ENCODE measurements around the gene NEK6.
A peak's percentile ranks its signal among the peaks of the same experiment; 100 is the strongest.

NEK6 gene

GRCh38 chr9:124296796-124297550, 39.2 kb downstream of the NEK6 start:
- DNase-seq (ENCODE audit: low spot score), result no peak

DNA sequence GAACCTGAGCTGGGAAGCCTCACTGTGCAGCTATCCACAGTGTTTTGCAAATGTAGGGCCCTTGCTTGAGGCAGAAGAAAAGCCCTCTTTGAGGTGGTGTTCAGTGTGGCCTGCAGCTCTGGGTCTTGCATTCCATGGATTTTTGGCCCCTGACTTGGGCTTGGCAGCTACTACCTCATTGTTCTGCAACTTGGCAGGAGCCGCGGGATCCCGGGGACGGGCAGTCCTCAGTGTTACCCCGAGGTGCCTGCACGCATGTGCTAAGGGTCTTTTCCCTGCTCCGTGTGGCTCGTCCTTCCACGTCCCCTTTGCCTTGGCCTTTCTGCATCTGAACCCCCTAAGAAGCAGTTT, 39.8 kb downstream of the NEK6 start:
- DNase-seq (ENCODE audit: low spot score), result no peak

DNA sequence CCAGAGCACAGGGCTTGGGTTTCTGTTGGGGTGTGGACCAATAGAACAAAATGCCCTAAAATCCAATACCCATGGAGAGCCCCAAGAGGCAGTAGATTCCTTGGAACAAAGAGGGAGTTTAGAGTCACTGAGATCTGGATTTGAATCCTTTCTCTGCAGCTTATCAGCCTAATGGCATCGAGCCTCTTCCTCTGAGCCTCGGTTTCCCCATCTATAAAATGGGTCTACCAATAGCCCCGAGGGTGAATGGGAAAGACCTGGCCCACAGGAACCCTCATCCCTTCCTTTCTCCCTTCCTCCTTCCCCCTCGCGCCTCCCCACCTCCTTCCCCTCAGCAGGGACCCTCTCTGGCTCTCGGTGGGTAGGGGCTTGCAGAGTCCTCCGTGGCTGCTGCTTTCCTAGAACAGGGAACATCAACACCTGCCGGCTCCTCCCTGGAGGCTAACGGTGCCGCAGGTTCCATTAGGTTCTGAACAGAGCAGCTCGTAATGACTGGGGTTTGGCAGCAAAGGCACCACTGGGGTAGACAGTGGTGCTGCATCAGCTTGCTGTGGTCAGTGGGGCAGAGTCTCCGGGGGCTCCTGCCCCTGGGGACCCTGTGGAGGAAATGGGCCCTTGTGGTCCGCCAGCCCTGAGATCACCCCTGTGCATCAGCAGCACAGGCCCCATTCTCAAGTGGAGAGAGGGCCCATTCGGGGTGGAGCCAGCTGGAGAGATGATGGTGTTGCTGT, 40.3 kb downstream of the NEK6 start:
- no peak for DNase-seq (ENCODE audit: low spot score)

DNA sequence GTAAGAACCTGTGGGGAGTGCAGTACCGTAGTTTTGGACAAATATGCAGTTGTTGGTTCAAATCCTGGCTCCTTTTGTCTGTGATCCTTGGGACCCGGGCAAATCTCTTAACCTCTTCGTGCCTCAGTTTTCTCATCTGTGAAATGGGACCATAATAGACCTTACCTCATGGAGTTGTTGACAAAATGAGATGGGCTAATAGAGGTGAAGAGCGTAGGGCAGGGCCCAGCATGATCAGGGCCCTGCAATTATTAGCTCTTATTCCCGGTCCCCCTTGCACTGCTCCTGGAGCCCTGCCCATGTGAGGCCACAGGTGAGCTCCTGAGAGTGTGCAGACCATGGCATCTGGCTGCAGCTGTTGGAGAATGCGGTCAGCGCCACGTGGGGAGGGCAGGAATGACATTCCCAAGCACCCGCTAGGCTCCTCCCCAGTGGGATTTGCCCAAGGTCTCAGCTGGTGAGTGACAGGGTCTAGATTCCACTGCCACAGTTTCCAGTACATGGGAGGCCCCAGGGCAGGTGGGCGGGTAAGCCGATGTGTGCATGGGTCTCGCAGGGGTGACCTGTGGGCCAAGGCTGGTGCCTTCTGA, 41.0 kb downstream of the NEK6 start:
- DNase-seq (ENCODE audit: low spot score), result no peak

DNA sequence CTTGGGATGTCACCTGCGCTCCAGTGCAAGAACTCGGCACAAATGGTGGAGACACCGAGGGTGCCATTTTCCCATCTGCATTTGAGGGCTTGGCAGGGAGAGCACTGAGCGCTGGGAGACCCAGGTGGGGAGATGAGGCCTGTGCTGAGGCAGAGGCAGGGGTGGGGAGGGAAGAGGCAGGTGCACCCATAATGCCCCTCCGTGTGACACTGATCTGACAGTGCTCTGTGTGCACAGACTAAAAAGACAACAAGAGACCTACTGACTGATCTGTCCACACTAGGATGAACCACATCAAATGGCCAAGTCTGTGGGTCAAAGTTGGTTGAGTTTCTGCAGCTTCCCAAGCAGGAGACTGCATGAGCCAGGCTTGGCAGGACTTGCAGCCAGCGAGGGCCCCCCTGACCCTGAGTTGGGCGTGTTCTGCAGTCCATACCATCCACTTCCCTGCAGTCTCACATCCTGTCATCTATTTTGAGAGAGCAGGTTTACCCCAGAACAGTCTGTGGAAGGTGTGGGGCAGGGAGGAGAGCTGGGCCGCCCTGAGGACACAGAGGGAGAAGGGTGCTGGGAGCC, 41.9 kb downstream of the NEK6 start:
- DNase-seq (ENCODE audit: low spot score), result no peak

GRCh38 chr9:124300312-124300711, 42.6 kb downstream of the NEK6 start:
- DNase-seq (ENCODE audit: low spot score), result no peak

DNA sequence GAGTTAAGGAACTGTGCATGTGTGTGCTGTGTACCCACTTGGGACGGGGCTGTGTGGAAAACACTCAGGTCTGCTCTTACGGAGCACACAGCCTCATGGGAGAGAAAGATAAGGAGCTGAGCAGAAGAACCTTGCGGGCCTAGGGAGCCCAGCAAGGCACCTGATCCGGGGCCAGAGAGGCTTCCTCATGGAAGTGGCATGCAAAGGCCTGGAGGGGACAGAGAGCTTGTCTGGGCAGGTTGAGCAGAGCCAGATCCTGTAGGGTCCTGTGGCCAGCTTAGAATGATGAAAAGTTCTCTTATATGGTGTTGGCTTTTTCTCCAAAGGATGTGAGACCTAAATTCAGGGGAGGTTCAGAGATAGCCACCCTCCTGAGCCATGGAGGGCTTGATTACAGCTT, 45.2 kb downstream of the NEK6 start:
- no peak for DNase-seq (ENCODE audit: low spot score)

- no peak for DNase-seq (ENCODE audit: low spot score)
Observed at GRCh38 chr9:124303762-124304161, 46.0 kb downstream of the NEK6 start.

DNA sequence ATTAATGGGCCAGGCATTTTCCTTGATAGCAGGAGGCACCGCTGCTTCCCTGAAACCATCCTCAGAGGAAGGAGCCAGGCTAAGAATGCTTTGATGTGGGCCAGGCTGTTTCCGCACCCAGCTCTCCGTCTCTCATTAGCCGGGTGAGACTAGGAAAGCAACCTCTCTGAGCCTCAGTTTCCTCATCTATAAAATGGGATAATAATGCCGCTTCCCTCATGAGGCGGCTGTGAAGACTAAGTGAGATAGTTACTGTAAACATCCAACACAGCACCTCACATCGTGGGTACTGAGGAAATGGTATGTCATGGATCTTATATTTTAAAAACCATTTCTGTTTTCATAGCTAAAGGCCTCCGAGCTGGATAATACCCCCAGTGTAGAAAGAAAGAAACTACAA, 46.5 kb downstream of the NEK6 start:
- no peak for DNase-seq (ENCODE audit: low spot score)

DNA sequence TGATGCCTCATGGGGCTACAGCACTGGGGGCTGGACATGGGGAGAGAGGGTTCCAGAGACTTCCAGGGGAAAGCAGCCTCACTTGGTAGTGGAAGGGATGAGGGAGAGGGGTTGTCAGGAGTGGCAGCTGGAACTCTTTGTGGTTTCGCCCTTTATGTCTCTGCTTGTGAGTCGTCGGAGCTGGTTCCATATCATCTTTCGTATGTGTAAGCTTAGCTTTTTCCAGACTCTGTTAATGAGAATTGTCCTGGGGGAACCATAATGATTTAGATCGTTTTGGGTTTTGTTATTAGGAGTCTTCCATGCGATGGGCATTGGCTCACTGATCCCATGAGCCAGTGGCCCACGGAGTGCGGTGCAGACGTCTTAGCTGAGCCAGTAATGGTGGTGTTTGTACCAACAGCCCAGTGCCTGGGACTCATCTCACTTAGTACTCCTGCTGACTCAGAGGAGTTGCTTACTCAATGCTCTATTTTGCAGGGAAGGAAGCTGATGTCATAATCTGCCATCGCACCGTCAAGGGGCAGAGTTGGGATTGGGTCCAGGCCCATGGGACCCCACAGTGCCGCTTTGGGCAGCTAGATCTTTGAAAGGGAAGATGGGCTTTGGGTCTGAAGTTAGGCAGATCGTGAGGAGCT, 48.5 kb downstream of the NEK6 start:
- no peak for DNase-seq (ENCODE audit: low spot score)

DNA sequence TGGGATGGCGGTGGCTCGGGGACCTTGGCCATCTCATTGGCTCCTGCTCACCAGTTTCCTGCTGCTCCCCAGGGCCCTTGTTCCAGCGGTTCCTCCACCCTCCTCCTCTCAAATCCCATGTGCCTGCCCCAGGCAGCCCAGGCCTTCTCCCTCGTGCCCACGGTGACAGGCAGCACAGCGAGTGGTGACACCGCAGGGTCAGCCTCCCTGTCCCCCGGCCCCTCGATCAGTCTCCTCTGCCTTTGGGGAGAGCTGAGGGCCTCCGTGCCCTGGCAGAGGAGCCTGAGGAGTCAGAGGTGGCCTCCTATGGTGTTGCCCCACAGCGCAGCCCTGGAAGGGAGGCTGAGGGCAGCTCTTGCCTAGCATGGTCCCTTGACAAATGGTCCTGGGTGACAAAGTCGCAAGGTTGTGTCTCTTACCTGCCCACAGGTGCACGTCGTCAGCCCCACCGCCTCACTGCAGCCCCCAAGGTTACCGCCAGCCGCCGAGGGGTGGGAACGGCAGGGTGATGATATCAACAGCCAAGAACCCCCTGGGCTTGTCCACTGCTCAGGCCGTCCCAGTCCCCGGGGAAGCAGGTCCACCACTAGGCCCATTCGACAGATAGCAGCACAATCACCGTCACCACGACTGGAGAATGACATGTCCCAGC, 49.8 kb downstream of the NEK6 start:
- no peak for DNase-seq (ENCODE audit: low spot score)

DNA sequence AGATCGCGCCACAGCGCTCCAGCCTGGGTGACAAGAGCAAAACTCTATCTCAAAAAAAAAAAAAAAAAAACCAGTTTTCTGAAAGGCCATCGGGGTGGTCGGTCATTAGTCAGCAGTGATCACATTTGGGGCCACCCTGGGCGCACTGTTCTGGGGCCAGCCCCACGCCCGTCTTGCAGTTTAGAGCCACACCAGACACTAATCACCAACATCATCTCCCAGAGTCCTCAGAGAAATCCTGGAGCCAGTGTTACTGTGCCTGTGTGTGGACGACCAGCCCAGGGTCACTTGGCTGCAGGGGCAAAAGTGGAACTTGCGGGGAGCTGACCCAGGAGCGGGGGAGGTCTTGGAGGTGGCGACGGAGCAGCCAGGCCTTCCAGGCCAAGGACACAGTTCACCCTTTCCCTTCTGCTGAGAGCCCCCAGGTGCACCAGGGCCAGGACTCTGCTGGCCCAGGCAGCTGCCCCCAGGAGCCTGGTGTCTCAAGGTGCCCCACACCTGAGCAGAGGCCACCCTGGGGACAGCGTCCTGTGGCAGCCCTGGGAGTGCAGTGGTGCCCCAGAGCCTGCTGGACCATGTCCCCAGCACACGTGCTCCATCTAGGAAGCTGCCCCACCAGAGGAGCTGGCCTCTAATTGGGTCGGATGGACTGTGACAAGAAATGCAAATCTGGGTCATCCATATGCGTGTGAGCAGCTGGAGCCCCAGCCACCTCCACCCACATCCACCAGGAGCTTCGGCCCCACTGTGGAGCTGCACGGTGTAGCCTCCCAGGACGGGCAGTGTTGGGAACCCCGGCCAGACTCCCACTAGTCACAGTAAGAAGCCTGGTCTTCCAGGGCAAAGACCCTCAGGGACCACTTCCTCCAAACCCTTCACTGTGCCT, 51.1 kb downstream of the NEK6 start:
- DNase-seq (ENCODE audit: low spot score), result no peak

- DNase-seq (ENCODE audit: low spot score), result no peak
Observed at GRCh38 chr9:124309667-124310084, 51.9 kb downstream of the NEK6 start.

GRCh38 chr9:124311283-124311682, 53.5 kb downstream of the NEK6 start:
- no peak for DNase-seq (ENCODE audit: low spot score)

- no peak for DNase-seq (ENCODE audit: low spot score)
Observed at GRCh38 chr9:124312290-124313265, 54.8 kb downstream of the NEK6 start.

GRCh38 chr9:124313940-124314339, 56.2 kb downstream of the NEK6 start:
- no peak for DNase-seq (ENCODE audit: low spot score)

- DNase-seq (ENCODE audit: low spot score), result no peak
Observed at GRCh38 chr9:124315882-124316281, 58.1 kb downstream of the NEK6 start.

- peak; percentile 57 for DNase-seq (ENCODE audit: low spot score)
Observed at GRCh38 chr9:124320062-124320973, 62.6 kb downstream of the NEK6 start.

DNA sequence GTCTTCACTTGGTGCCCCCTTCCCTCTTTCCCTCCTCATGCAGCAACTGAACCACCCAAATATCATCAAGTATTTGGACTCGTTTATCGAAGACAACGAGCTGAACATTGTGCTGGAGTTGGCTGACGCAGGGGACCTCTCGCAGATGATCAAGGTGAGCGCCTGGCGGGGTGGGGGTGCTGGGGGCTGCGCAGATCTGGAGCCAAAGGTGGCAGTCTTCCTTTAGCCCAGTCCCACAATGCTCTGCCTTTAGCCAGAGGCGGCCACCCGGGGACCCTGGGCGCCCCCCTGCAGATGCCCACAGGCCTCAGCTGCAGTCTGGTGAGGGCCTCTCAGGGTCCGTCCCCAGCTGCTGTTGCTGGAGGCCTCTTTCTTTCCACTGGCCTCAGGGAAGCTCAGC, 63.7 kb downstream of the NEK6 start:
- no peak for DNase-seq (ENCODE audit: low spot score)
